Spleen (tissue), 11 donors: Measurements from ENCODE around the gene TSPAN18. TPM values are rescaled to one million over a fixed set of nuclear protein-coding genes. Genes with fewer than 3 reads are reported as not detected.

Experiments used
- DNase-seq: peaks from one replicate; pipeline ENCODE4 v3.0.0-alpha.2; 2020
- H3K27ac ChIP-seq, 8 donors: fragments of 200-600 bp; sonication (generic) in 7 of 8; 1 replicate in 4 of 8; 2 replicates in 4 of 8; pipeline versions ENCODE4 v1.5.0 to v1.8.0; 2016 to 2021; ENCODE audit warnings: inconsistent platforms in 4 of 8, mild to moderate bottlenecking in 4 of 8, moderate library complexity in 1 of 8
- H3K27me3 ChIP-seq, 7 donors: fragments of 200-600 bp; sonication (generic) in 6 of 7; replicated peaks in 1 of 7; 1 replicate in 4 of 7; 2 replicates in 3 of 7; pipeline versions ENCODE4 v1.5.0 to v1.8.0; 2016 to 2021; ENCODE audit warnings: inconsistent platforms in 3 of 7, mild to moderate bottlenecking in 1 of 7
- H3K36me3 ChIP-seq, 6 donors: fragments of 200-600 bp; sonication (generic) in 5 of 6; 1 replicate in 4 of 6; 2 replicates in 2 of 6; pipeline versions ENCODE4 v1.5.0 to v1.8.0; 2016 to 2021; ENCODE audit warnings: inconsistent platforms in 2 of 6
- H3K4me1 ChIP-seq, 6 donors: fragments of 200-600 bp; sonication (generic) in 5 of 6; 1 replicate in 3 of 6; 2 replicates in 3 of 6; pipeline versions ENCODE4 v1.5.0 to v1.8.0; 2016 to 2021; ENCODE audit warnings: inconsistent platforms in 3 of 6
- H3K4me3 ChIP-seq, 8 donors: fragments of 200-600 bp; sonication (generic) in 7 of 8; 1 replicate in 4 of 8; 2 replicates in 4 of 8; pipeline versions ENCODE4 v1.5.0 to v1.8.0; 2016 to 2021; ENCODE audit warnings: inconsistent platforms in 4 of 8, mild to moderate bottlenecking in 4 of 8, moderate library complexity in 2 of 8
- H3K9me3 ChIP-seq, 8 donors: fragments of 200-600 bp; sonication (generic) in 7 of 8; 1 replicate in 4 of 8; 2 replicates in 4 of 8; pipeline versions ENCODE4 v1.5.0 to v1.8.0; 2016 to 2021; ENCODE audit warnings: inconsistent platforms in 4 of 8
- CTCF ChIP-seq, 11 experiments: fragments of 200-600 bp in 7 of 11; fragments of 450-650 bp in 4 of 11; sonication (generic) in 4 of 11; IDR thresholded peaks in 8 of 11; conservative IDR thresholded peaks in 3 of 11; 1 replicate in 7 of 11; 2 replicates in 4 of 11; pipeline versions ENCODE4 v1.4.0 to v1.8.0; 2016 to 2021; ENCODE audit warnings: antibody characterized with exemption in 11 of 11, inconsistent platforms in 4 of 11, mild to moderate bottlenecking in 1 of 11
- POLR2A ChIP-seq, 3 donors: fragments of 450-650 bp; IDR thresholded peaks; one replicate each; pipeline ENCODE4 v1.5.1; 2017; ENCODE audit warnings: antibody characterized with exemption in 3 of 3, mild to moderate bottlenecking in 1 of 3
- POLR2AphosphoS5 ChIP-seq, 3 donors: sonication (generic); formaldehyde crosslinking; IDR thresholded peaks; one replicate each; pipeline ENCODE4 v1.5.1; 2017; ENCODE audit warnings: antibody characterized with exemption in 3 of 3
- WGBS, 5 donors: extraction: QIAGEN DNeasy Blood & Tissue Kit in 3 of 5; methylation state at CpG; one replicate each; pipeline versions ENCODE4 v1.1.5 to v1.1.7; 2013 to 2018; 5-methylcytosine and 5-hydroxymethylcytosine counted together
- intact Hi-C: fragments of 100-400 bp; cut with DNase I; formaldehyde crosslinking; loops from one replicate; pipeline ENCODE4 v1.15.0; 2023; ENCODE audit warnings: low total_unique reads
- polyA plus RNA-seq, 3 donors: library from polyadenylated mRNA; stranded (reverse); fragments of 200-250 nt; gene quantifications; one replicate each; pipeline ENCODE4 v1.2.1, GENCODE V29; 2013
- total RNA-seq, 7 donors: library from RNA; depleted of rRNA in 3 of 7; stranded (reverse); fragments of >200 nt in 3 of 7; fragmentation: NEBNext Ultra II Directional in 4 of 7; extraction: Animal tissue kit (Norgen Biotek cat#: 25700) in 4 of 7; gene quantifications; one replicate each; pipeline versions ENCODE4 v1.1.0 to v1.2.1, GENCODE V29; 2016 to 2021
- donor health status: healthy with polysubstance abuse.
- donor health status: DM: no; HTN: no; CAD: no; lungs with moderate emphysema.
- donor health status: DM: no; HTN: no; CAD: no.
- donor health status: Bipolar disorder and iron deficiency.
- donor health status: healthy.
- donor health status: DM: no; HTN: no; CAD: no.
- donor health status: DM: yes; HTN: yes; CAD: no.

TSPAN18 gene
- total and polyA plus RNA-seq, 10 donors, result 2.1 to 47.5 (median 21.3) TPM

GRCh38 chr11:44777209-44778194 is 50.7 kb downstream of the TSPAN18 start:
- intact Hi-C loops, result no loop called here
- no peaks in the 10 kb centered on the region for H3K27me3 ChIP-seq
- peak; percentile 31 for DNase-seq
- no peaks in the 10 kb centered on the region for H3K36me3 ChIP-seq
- 88 to 94% (median 92%) methylated on average over 6 of the region's 6 CpGs for WGBS, 5 donors
- no peak overlapping the region for H3K4me3 ChIP-seq
- TF ChIP-seq CTCF (IDR thresholded peaks at IDR 0.05 in 8 of 11, conservative IDR thresholded peaks at IDR 0.05 in 3 of 11), result no peak
- no peak for TF ChIP-seq POLR2AphosphoS5 (IDR thresholded peaks at IDR 0.05)
- H3K4me1 ChIP-seq, result peaks cover 0 to 18% (median 10%) of the 10 kb centered on the region in 6 donors
- no peaks in the 10 kb centered on the region for H3K9me3 ChIP-seq
- no peak overlapping the region for H3K27ac ChIP-seq

GRCh38 chr11:44778195-44779100 is 51.7 kb downstream of the TSPAN18 start:
- DNase-seq, result peak; percentile 54
- Histone ChIP-seq H3K9me3 (no peaks in the 10 kb centered on the region), H3K4me3 (no peak overlapping the region), H3K4me1 (peaks cover 0 to 18% (median 10%) of the 10 kb centered on the region in 6 donors), H3K36me3 (no peaks in the 10 kb centered on the region), H3K27me3 (no peaks in the 10 kb centered on the region), H3K27ac (no peak overlapping the region)
- TF ChIP-seq CTCF (IDR thresholded peaks at IDR 0.05 in 8 of 11, conservative IDR thresholded peaks at IDR 0.05 in 3 of 11) (no peak), POLR2AphosphoS5 (IDR thresholded peaks at IDR 0.05) (no peak), POLR2A (IDR thresholded peaks at IDR 0.05) (no peak)
- intact Hi-C loops, result no loop called here
- 90 to 99% (median 93%) methylated on average over 5 of the region's 5 CpGs for WGBS, 5 donors

GRCh38 chr11:44779736-44780520 is 53.2 kb downstream of the TSPAN18 start:
- DNase-seq, result peak; percentile 34
- Histone ChIP-seq H3K27ac (no peak overlapping the region), H3K36me3 (no peaks in the 10 kb centered on the region), H3K9me3 (no peaks in the 10 kb centered on the region), H3K4me1 (peaks cover 0 to 8% (median 2%) of the 10 kb centered on the region in 6 donors), H3K4me3 (no peak overlapping the region), H3K27me3 (no peaks in the 10 kb centered on the region)
- intact Hi-C loops, result no loop called here
- WGBS, 5 donors, result 85 to 94% (median 90%) methylated on average over 10 of the region's 10 CpGs
- TF ChIP-seq POLR2AphosphoS5 (IDR thresholded peaks at IDR 0.05), result no peak
- TF ChIP-seq POLR2A (IDR thresholded peaks at IDR 0.05), result no peak
- no peak for TF ChIP-seq CTCF (IDR thresholded peaks at IDR 0.05 in 8 of 11, conservative IDR thresholded peaks at IDR 0.05 in 3 of 11)
